ENCODE results near the gene IFNA6. TPM values are rescaled to one million over a fixed set of nuclear protein-coding genes. Genes with fewer than 3 reads are reported as not detected.

IFNA6 gene
- total RNA-seq, 1 experiment from 2014 or later, result not detected

GRCh38 chr9:21311889-21312288 lies 38.8 kb downstream of the IFNA6 start:
- H3K27me3 ChIP-seq (ENCODE audit: insufficient read depth, low read length), result no peaks in the 10 kb centered on the region
- H3K4me2 ChIP-seq (ENCODE audit: low read length), result no peak overlapping the region
- no peaks in the 10 kb centered on the region for H3K36me3 ChIP-seq (ENCODE audit: control insufficient read depth in 1 of 2, insufficient read depth in 2 of 2, low read length in 2 of 2)
- no peak overlapping the region for H3K4me3 ChIP-seq (replicated peaks in 1 of 2; ENCODE audit: low read depth in 1 of 2, low read length in 2 of 2)
- no peak overlapping the region for H3K9ac ChIP-seq (ENCODE audit: low read length)
- no peaks in the 10 kb centered on the region for H3K9me2 ChIP-seq (ENCODE audit: insufficient read depth)
- no peak overlapping the region for H2AFZ ChIP-seq (ENCODE audit: low read depth, low read length, poor library complexity, severe bottlenecking)
- H3K79me2 ChIP-seq (ENCODE audit: insufficient read depth, low read length), result no peaks in the 10 kb centered on the region
- H3K4me1 ChIP-seq (ENCODE audit: control insufficient read depth in 1 of 2, insufficient read depth in 2 of 2, low read length in 2 of 2), result peaks cover 3 to 4% of the 10 kb centered on the region in 2 experiments; a peak in 3 of 4 replicates
- DNase-seq (ENCODE audit: low read depth, low spot score) (no peak), ATAC-seq (no peak)
- H3K27ac ChIP-seq (ENCODE audit: low read depth, low read length), result no peak overlapping the region
- no peaks in the 10 kb centered on the region for H4K20me1 ChIP-seq (ENCODE audit: insufficient read depth)
- TF ChIP-seq POLR2A (IDR thresholded peaks at IDR 0.05; ENCODE audit: borderline replicate concordance, extremely low read depth, insufficient read depth, insufficient read length) (no peak), REST (IDR thresholded peaks at IDR 0.05; ENCODE audit: low read depth) (no peak), MAX (IDR thresholded peaks at IDR 0.05) (no peak), SP1 (IDR thresholded peaks at IDR 0.05; ENCODE audit: low read depth) (no peak), SIN3A (IDR thresholded peaks at IDR 0.05; ENCODE audit: low read depth) (no peak), POLR2AphosphoS5 (IDR thresholded peaks at IDR 0.05; ENCODE audit: low read depth, low read length) (no peak), CBX3 (IDR thresholded peaks at IDR 0.05; ENCODE audit: low read depth) (no peak), ZNF274 (IDR thresholded peaks at IDR 0.05; ENCODE audit: low read depth, low read length) (no peak), FOSL1 (IDR thresholded peaks at IDR 0.05; ENCODE audit: low read depth) (no peak), ELF1 (IDR thresholded peaks at IDR 0.05; ENCODE audit: borderline replicate concordance, low read depth) (no peak), ZBTB33 (IDR thresholded peaks at IDR 0.05; ENCODE audit: extremely low read depth, insufficient replicate concordance, low read length) (no peak), ATF3 (IDR thresholded peaks at IDR 0.05) (no peak), EZH2 (IDR thresholded peaks at IDR 0.05) (no peak)
- BruUV-seq (replicated peaks), result no TSS peak
- ChIA-PET CTCF (no interaction called here), POLR2A (no interaction called here), RAD21 (ENCODE audit: low non-redundant PET in 1 of 2, low total read pairs in 2 of 2, uncharacterized antibody in 2 of 2, unreplicated experiment in 2 of 2) (no interaction called here)
- intact Hi-C loops (cut with micrococcal nuclease), result no loop called here
- no peaks in the 10 kb centered on the region for H3K9me3 ChIP-seq (ENCODE audit: control insufficient read depth in 1 of 2, insufficient read depth in 1 of 2, low read depth in 1 of 2, low read length in 2 of 2)
